ENCODE results near the gene STK36. TPM values are rescaled to one million over a fixed set of nuclear protein-coding genes. Genes with fewer than 3 reads are reported as not detected.

STK36 gene
- polyA plus RNA-seq, 2 of the 4 experiments (the other 2 are of a cell fraction), result 20.6 to 29.9 TPM

DNA sequence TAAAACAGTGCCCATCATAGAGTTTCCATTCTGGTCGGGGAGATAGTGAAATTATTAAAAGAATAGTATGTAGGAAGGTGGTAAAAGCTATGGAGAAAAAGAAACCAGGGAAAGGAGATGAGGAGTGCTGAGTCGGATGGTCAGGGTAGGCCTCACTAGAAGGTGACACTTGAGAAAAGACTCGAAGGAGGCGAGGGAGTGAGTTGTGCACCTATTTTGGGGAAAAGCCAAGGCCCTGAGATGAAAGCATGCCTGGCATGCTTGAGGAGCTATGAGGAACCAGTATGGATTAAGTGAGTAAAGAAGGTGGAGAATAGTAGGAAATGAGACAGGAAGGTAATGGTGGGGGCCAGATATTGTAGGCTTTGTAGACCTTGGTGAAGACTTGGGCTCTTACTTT lies 31.5 kb downstream of the STK36 start (continued):
- TF ChIP-seq ELK1 (IDR thresholded peaks at IDR 0.05; ENCODE audit: low read depth, low read length) (no peak), SREBF2 (IDR thresholded peaks at IDR 0.05) (no peak), EP300 (IDR thresholded peaks at IDR 0.05) (no peak)
- TF ChIP-seq, protein P1, sequence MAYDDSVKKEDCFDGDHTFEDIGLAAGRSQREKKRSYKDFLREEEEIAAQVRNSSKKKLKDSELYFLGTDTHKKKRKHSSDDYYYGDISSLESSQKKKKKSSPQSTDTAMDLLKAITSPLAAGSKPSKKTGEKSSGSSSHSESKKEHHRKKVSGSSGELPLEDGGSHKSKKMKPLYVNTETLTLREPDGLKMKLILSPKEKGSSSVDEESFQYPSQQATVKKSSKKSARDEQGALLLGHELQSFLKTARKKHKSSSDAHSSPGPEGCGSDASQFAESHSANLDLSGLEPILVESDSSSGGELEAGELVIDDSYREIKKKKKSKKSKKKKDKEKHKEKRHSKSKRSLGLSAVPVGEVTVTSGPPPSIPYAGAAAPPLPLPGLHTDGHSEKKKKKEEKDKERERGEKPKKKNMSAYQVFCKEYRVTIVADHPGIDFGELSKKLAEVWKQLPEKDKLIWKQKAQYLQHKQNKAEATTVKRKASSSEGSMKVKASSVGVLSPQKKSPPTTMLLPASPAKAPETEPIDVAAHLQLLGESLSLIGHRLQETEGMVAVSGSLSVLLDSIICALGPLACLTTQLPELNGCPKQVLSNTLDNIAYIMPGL (CRISPR knock-in tag; IDR thresholded peaks at IDR 0.05; ENCODE audit: borderline replicate concordance), result no peak
- TF ChIP-seq, protein P2, sequence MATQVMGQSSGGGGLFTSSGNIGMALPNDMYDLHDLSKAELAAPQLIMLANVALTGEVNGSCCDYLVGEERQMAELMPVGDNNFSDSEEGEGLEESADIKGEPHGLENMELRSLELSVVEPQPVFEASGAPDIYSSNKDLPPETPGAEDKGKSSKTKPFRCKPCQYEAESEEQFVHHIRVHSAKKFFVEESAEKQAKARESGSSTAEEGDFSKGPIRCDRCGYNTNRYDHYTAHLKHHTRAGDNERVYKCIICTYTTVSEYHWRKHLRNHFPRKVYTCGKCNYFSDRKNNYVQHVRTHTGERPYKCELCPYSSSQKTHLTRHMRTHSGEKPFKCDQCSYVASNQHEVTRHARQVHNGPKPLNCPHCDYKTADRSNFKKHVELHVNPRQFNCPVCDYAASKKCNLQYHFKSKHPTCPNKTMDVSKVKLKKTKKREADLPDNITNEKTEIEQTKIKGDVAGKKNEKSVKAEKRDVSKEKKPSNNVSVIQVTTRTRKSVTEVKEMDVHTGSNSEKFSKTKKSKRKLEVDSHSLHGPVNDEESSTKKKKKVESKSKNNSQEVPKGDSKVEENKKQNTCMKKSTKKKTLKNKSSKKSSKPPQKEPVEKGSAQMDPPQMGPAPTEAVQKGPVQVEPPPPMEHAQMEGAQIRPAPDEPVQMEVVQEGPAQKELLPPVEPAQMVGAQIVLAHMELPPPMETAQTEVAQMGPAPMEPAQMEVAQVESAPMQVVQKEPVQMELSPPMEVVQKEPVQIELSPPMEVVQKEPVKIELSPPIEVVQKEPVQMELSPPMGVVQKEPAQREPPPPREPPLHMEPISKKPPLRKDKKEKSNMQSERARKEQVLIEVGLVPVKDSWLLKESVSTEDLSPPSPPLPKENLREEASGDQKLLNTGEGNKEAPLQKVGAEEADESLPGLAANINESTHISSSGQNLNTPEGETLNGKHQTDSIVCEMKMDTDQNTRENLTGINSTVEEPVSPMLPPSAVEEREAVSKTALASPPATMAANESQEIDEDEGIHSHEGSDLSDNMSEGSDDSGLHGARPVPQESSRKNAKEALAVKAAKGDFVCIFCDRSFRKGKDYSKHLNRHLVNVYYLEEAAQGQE (IDR thresholded peaks at IDR 0.05), result no peak

- no peaks in the 10 kb centered on the region for H3K9me3 ChIP-seq
- CTCF ChIA-PET, result interaction anchor here (1.2 to 5.2 kb wide), 5 partner anchors 10 to 288 kb away, joined by 3 to 54 read pairs (median 4); no protein-coding TSS in a partner anchor
- peaks cover 10% of the 10 kb centered on the region; the same call in 2 of the 3 replicates for H3K4me1 ChIP-seq
- DNase-seq (ENCODE audit: low read depth in 1 of 2, low spot score in 1 of 2) (no peak), FAIRE-seq (no peak), ATAC-seq (no peak)
- no peak overlapping the region for H3K4me2 ChIP-seq
- no peak for TF ChIP-seq RAD21 (conservative IDR thresholded peaks at IDR 0.05 in 1 of 2, IDR thresholded peaks at IDR 0.05 in 1 of 2)
- TF ChIP-seq ELK1 (IDR thresholded peaks at IDR 0.05; ENCODE audit: low read depth, low read length), result no peak
- TF ChIP-seq POLR2A (IDR thresholded peaks at IDR 0.05; ENCODE audit: low read length), result no peak
- TF ChIP-seq CHD4 (IDR thresholded peaks at IDR 0.05; ENCODE audit: borderline replicate concordance), result no peak
- TF ChIP-seq EHF (CRISPR knock-in tag; IDR thresholded peaks at IDR 0.05), result no peak
- no peak for TF ChIP-seq SMC3 (IDR thresholded peaks at IDR 0.05)
- no peak for TF ChIP-seq NPAS2 (CRISPR knock-in tag; IDR thresholded peaks at IDR 0.05; ENCODE audit: borderline replicate concordance)
- no peak for TF ChIP-seq RCOR1 (IDR thresholded peaks at IDR 0.05; ENCODE audit: low read depth, low read length)
- TF ChIP-seq HEYL (CRISPR knock-in tag; IDR thresholded peaks at IDR 0.05), result no peak
- no peak for TF ChIP-seq TP53 (CRISPR knock-in tag; IDR thresholded peaks at IDR 0.05)
- TF ChIP-seq CHD2 (IDR thresholded peaks at IDR 0.05; ENCODE audit: low read length, partially characterized antibody), result no peak
- no peak for TF ChIP-seq MAX (IDR thresholded peaks at IDR 0.05)
- TF ChIP-seq, protein P2 (IDR thresholded peaks at IDR 0.05), result no peak
- TF ChIP-seq BCL3 (IDR thresholded peaks at IDR 0.05), result no peak
- no peak for TF ChIP-seq SREBF2 (IDR thresholded peaks at IDR 0.05)
- no peak for TF ChIP-seq FOXS1 (CRISPR knock-in tag; IDR thresholded peaks at IDR 0.05)
- TF ChIP-seq, protein P3, sequence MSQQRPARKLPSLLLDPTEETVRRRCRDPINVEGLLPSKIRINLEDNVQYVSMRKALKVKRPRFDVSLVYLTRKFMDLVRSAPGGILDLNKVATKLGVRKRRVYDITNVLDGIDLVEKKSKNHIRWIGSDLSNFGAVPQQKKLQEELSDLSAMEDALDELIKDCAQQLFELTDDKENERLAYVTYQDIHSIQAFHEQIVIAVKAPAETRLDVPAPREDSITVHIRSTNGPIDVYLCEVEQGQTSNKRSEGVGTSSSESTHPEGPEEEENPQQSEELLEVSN (IDR thresholded peaks at IDR 0.05; ENCODE audit: borderline replicate concordance, low read depth), result no peak
- no peak overlapping the region for H3K27ac ChIP-seq
- POLR2A ChIA-PET, result no interaction called here
- H3K4me3 ChIP-seq, result no peak overlapping the region
- WGBS (ENCODE audit: missing lambda C conversion rate), result 87% methylated on average over 4 of the region's 4 CpGs
Measured at GRCh38 chr2:218708086-218708485, 36.2 kb downstream of the STK36 start.
